Measurements from ENCODE around the gene RANBP10.

- TF ChIP-seq EP300 (IDR thresholded peaks at IDR 0.05; ENCODE audit: borderline replicate concordance in 1 of 2, low read depth in 2 of 2, low read length in 2 of 2) (no peak), KDM1A (IDR thresholded peaks at IDR 0.05; ENCODE audit: borderline replicate concordance, low read length) (no peak), CTCF (IDR thresholded peaks at IDR 0.05; ENCODE audit: control extremely low read depth in 1 of 3, insufficient read depth in 1 of 3, low read depth in 1 of 3, low read length in 3 of 3) (no peak), CHD2 (IDR thresholded peaks at IDR 0.05; ENCODE audit: low read length) (no peak), FOSL1 (IDR thresholded peaks at IDR 0.05; ENCODE audit: insufficient read depth, low read depth, low read length) (no peak), POLR2A (IDR thresholded peaks at IDR 0.05; ENCODE audit: control extremely low read depth in 1 of 2, low read depth in 2 of 2, low read length in 2 of 2) (no peak), BACH1 (IDR thresholded peaks at IDR 0.05; ENCODE audit: low read length) (no peak), HDAC2 (IDR thresholded peaks at IDR 0.05; ENCODE audit: borderline replicate concordance in 1 of 2, low read depth in 2 of 2, low read length in 2 of 2) (no peak), POLR2AphosphoS5 (IDR thresholded peaks at IDR 0.05; ENCODE audit: low read depth, low read length) (no peak), SIN3A (conservative IDR thresholded peaks at IDR 0.05 in 1 of 2, IDR thresholded peaks at IDR 0.05 in 1 of 2; ENCODE audit: low read depth in 1 of 2, low read length in 2 of 2) (no peak), EGR1 (IDR thresholded peaks at IDR 0.05; ENCODE audit: borderline replicate concordance, low read depth, low read length) (no peak)
These were observed 129.4 kb downstream of the RANBP10 start for GRCh38 chr16:67676939-67677338.
